DND-41 (cell line): Measurements from ENCODE around the gene CTDP1.

ENCODE experiments used
- ATAC-seq: fragments of 200-7000 bp; cut with Tn5 transposase; 3 replicates; pipeline ENCODE4 v1.9.1; 2021; ENCODE audit warnings: low read depth; ENCODE audit not compliant: insufficient read depth
- DNase-seq: peaks from one replicate; pipeline ENCODE4 v3.0.0-alpha.2; 2020
- H2AFZ ChIP-seq: 2 replicates; pipeline ENCODE4 v1.6.0; 2012; ENCODE audit warnings: low read depth, low read length
- H3K27ac ChIP-seq: 2 replicates; pipeline ENCODE4 v1.5.1; 2012; ENCODE audit warnings: low read length, inconsistent platforms
- H3K27me3 ChIP-seq: fragments of 200-600 bp; sonication (generic); 2 replicates; pipeline ENCODE4 v1.6.0; 2012; ENCODE audit warnings: low read length, mild to moderate bottlenecking, inconsistent platforms; ENCODE audit not compliant: insufficient read depth, poor library complexity
- H3K36me3 ChIP-seq: 2 replicates; pipeline ENCODE4 v1.5.1; 2012; ENCODE audit warnings: low read length, inconsistent platforms; ENCODE audit not compliant: insufficient read depth
- H3K4me1 ChIP-seq: 2 replicates; pipeline ENCODE4 v1.5.1; 2012; ENCODE audit warnings: mild to moderate bottlenecking, low read length; ENCODE audit not compliant: insufficient read depth
- H3K4me2 ChIP-seq: 2 replicates; pipeline ENCODE4 v1.6.0; 2012; ENCODE audit warnings: mild to moderate bottlenecking, moderate library complexity, low read length, inconsistent platforms; ENCODE audit not compliant: insufficient read depth
- H3K4me3 ChIP-seq, 2 experiments: fragments of 200-600 bp in 1 of 2; shearing (Covaris generic) in 1 of 2; 2 replicates each; pipeline ENCODE4 v1.5.1; 2012 to 2016; ENCODE audit warnings: inconsistent platforms in 2 of 2, low read length in 2 of 2, mild to moderate bottlenecking in 2 of 2, low read depth in 1 of 2, moderate library complexity in 1 of 2
- H3K79me2 ChIP-seq: 2 replicates; pipeline ENCODE4 v1.6.0; 2012; ENCODE audit warnings: low read length, inconsistent platforms; ENCODE audit not compliant: insufficient read depth
- H3K9ac ChIP-seq: 2 replicates; pipeline ENCODE4 v1.6.0; 2012; ENCODE audit warnings: low read depth, mild to moderate bottlenecking, inconsistent platforms, low read length, moderate library complexity
- H3K9me3 ChIP-seq: 2 replicates; pipeline ENCODE4 v1.5.1; 2012; ENCODE audit warnings: low read length, moderate library complexity, mild to moderate bottlenecking, inconsistent platforms; ENCODE audit not compliant: insufficient read depth, severe bottlenecking
- H4K20me1 ChIP-seq: 2 replicates; pipeline ENCODE4 v1.6.0; 2012; ENCODE audit warnings: low read length; ENCODE audit not compliant: insufficient read depth
- EZH2 ChIP-seq: IDR thresholded peaks from 3 replicates; pipeline ENCODE4 v1.6.1; 2012; ENCODE audit warnings: borderline replicate concordance, low read depth, mild to moderate bottlenecking, moderate library complexity, low read length, inconsistent platforms; ENCODE audit not compliant: severe bottlenecking
- TF ChIP-seq, protein P1 (sequence below): IDR thresholded peaks from 2 replicates; pipeline ENCODE4 v1.5.1; 2012; ENCODE audit warnings: borderline replicate concordance, low read length, moderate library complexity, mild to moderate bottlenecking; ENCODE audit not compliant: poor library complexity, severe bottlenecking; ENCODE audit errors: extremely low read depth

The CTDP1 gene

DNA sequence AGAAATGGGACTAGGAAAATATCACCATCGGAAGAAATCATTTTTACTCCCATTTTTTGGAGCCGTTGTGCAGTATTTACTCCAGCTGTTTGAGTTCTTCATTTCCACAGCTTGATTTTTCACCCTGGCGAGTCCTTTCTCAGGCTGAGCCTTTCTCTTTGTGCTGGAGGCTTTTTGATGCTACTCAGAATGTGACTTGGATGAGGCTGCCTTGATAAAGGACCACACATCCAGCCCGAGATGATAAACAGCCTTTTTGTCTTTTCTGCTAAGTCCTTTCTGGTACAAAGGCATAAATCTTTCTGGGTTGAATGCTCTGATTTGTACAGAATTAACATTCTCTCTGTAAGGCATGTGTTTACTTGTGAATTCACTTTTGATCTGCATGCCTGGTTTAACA, 17.6 kb upstream of the CTDP1 start:
- no peak for TF ChIP-seq EZH2
- TF ChIP-seq, protein P1, sequence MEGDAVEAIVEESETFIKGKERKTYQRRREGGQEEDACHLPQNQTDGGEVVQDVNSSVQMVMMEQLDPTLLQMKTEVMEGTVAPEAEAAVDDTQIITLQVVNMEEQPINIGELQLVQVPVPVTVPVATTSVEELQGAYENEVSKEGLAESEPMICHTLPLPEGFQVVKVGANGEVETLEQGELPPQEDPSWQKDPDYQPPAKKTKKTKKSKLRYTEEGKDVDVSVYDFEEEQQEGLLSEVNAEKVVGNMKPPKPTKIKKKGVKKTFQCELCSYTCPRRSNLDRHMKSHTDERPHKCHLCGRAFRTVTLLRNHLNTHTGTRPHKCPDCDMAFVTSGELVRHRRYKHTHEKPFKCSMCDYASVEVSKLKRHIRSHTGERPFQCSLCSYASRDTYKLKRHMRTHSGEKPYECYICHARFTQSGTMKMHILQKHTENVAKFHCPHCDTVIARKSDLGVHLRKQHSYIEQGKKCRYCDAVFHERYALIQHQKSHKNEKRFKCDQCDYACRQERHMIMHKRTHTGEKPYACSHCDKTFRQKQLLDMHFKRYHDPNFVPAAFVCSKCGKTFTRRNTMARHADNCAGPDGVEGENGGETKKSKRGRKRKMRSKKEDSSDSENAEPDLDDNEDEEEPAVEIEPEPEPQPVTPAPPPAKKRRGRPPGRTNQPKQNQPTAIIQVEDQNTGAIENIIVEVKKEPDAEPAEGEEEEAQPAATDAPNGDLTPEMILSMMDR, result no peak
- H2AFZ ChIP-seq, result no peak overlapping the region
- no peaks in the 10 kb centered on the region for H3K79me2 ChIP-seq
- H3K4me2 ChIP-seq, result no peak overlapping the region
- H3K4me1 ChIP-seq, result no peaks in the 10 kb centered on the region
- no peaks in the 10 kb centered on the region for H3K36me3 ChIP-seq
- peaks cover 4% of the 10 kb centered on the region for H3K27me3 ChIP-seq
- no peak overlapping the region for H3K9ac ChIP-seq
- ATAC-seq (no peak), DNase-seq (no peak)
- no peak overlapping the region for H3K4me3 ChIP-seq
- H4K20me1 ChIP-seq, result no peaks in the 10 kb centered on the region
- H3K9me3 ChIP-seq, result no peaks in the 10 kb centered on the region
- H3K27ac ChIP-seq, result no peak overlapping the region

DNA sequence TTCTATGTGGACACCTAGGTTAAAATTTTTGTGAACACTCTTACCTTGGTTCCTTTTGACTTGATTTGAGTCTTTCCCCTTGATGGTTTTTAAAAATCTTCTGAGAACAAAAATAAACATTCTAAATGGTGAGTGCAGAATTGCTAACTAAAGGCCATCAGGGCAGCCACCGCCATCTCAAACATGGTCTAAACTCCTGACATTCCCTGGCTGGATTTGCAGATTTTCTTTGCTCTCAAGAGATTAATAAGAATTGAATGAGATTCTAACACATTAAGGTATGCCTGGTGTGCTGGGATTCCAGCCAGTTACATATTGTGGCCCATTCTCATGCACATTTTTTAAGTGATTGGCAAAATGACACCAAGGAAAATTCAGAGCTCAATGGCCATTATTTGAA, 17.2 kb upstream of the CTDP1 start:
- no peak overlapping the region for H2AFZ ChIP-seq
- no peak overlapping the region for H3K27ac ChIP-seq
- no peaks in the 10 kb centered on the region for H3K4me1 ChIP-seq
- H3K4me3 ChIP-seq, result no peak overlapping the region
- no peaks in the 10 kb centered on the region for H3K36me3 ChIP-seq
- DNase-seq (no peak), ATAC-seq (no peak)
- TF ChIP-seq, protein P1, result no peak
- no peak for TF ChIP-seq EZH2
- no peaks in the 10 kb centered on the region for H3K79me2 ChIP-seq
- no peaks in the 10 kb centered on the region for H4K20me1 ChIP-seq
- no peak overlapping the region for H3K4me2 ChIP-seq
- H3K9me3 ChIP-seq, result no peaks in the 10 kb centered on the region
- peaks cover 4% of the 10 kb centered on the region for H3K27me3 ChIP-seq
- no peak overlapping the region for H3K9ac ChIP-seq

DNA sequence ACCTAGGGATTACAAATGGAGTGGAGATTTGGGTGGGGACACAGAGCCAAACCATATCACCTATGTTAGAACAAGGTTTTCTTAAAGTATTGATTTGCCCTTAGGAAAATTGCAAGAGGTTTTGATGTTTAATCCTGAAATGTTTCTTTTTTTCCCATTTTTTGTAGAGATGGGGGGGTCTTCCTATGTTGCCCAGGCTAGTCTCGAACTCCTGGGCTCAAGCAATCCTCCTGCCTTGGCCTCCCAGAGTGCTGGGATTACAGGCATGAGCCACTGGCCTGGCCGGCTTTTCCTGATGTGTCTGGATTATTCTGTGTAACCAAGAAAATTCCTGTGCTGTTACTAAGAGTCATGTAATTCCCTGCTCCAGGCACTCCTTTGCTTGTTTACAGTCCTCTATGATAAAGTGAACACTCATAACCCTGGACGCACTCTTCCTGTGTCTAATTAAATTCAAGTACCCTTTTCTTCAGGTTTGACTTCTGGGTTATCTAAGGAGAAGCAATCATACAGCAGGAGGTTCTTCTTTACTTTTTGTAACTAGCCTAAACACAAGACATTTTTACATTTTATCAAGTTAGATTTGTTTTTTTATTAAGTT, 15.0 kb upstream of the CTDP1 start:
- no peak overlapping the region for H3K27ac ChIP-seq
- peaks cover under 1% of the 10 kb centered on the region for H3K27me3 ChIP-seq
- no peaks in the 10 kb centered on the region for H3K79me2 ChIP-seq
- no peak for TF ChIP-seq EZH2
- TF ChIP-seq, protein P1, result no peak
- H3K36me3 ChIP-seq, result no peaks in the 10 kb centered on the region
- no peaks in the 10 kb centered on the region for H3K4me1 ChIP-seq
- H3K9ac ChIP-seq, result no peak overlapping the region
- DNase-seq (no peak), ATAC-seq (no peak)
- no peaks in the 10 kb centered on the region for H4K20me1 ChIP-seq
- H3K9me3 ChIP-seq, result no peaks in the 10 kb centered on the region
- no peak overlapping the region for H3K4me3 ChIP-seq
- H2AFZ ChIP-seq, result no peak overlapping the region
- no peak overlapping the region for H3K4me2 ChIP-seq
